GM18502 (cell line): ENCODE data around the gene PRM2.

Experiments
- ATAC-seq: cut with Tn5 transposase; IDR thresholded peaks from one replicate; pipeline ENCODE4 v1.9.1; 2021; ENCODE audit warnings: mild to moderate bottlenecking; ENCODE audit not compliant: unreplicated experiment, poor library complexity

The PRM2 gene

GRCh38 chr16:11265124-11265523, 11.2 kb downstream of the PRM2 start:
- ATAC-seq = no peak

- ATAC-seq = no peak
Measured at GRCh38 chr16:11264155-11264832, 12.0 kb downstream of the PRM2 start.

GRCh38 chr16:11263737-11264136, 12.5 kb downstream of the PRM2 start:
- no peak for ATAC-seq

- no peak for ATAC-seq
Measured at GRCh38 chr16:11262915-11263314, 13.4 kb downstream of the PRM2 start.

GRCh38 chr16:11260596-11260966, 15.7 kb downstream of the PRM2 start:
- no peak for ATAC-seq

GRCh38 chr16:11259655-11260595, 16.4 kb downstream of the PRM2 start:
- no peak for ATAC-seq

- no peak for ATAC-seq
Measured at GRCh38 chr16:11258553-11259492, 17.5 kb downstream of the PRM2 start.

- ATAC-seq = no peak
Measured at GRCh38 chr16:11257131-11257938, 18.9 kb downstream of the PRM2 start.

- ATAC-seq = no peak
Measured at GRCh38 chr16:11256661-11257130, 19.6 kb downstream of the PRM2 start.

GRCh38 chr16:11255737-11256660, 20.3 kb downstream of the PRM2 start, which contains the start of gene SOCS1:
Gene SOCS1 (minus strand): TSS chr16:11256204. CDS start chr16:11255478, 726 bp downstream.
- peak; percentile 53 for ATAC-seq

GRCh38 chr16:11254913-11255736, 21.2 kb downstream of the PRM2 start:
- peak; percentile 5 for ATAC-seq

- ATAC-seq = no peak
Measured at GRCh38 chr16:11253995-11254912, 22.0 kb downstream of the PRM2 start.

GRCh38 chr16:11253009-11253994, 23.0 kb downstream of the PRM2 start:
- ATAC-seq = no peak

GRCh38 chr16:11252482-11252931, 23.8 kb downstream of the PRM2 start:
- no peak for ATAC-seq
